ENCODE measurements around the gene CKAP2.
"Not testable (repeated sequence)": the region's sequence is repeated elsewhere in the genome, so short reads cannot be mapped to it uniquely, and the experiment has no call there.

- TF ChIP-seq, protein P1, sequence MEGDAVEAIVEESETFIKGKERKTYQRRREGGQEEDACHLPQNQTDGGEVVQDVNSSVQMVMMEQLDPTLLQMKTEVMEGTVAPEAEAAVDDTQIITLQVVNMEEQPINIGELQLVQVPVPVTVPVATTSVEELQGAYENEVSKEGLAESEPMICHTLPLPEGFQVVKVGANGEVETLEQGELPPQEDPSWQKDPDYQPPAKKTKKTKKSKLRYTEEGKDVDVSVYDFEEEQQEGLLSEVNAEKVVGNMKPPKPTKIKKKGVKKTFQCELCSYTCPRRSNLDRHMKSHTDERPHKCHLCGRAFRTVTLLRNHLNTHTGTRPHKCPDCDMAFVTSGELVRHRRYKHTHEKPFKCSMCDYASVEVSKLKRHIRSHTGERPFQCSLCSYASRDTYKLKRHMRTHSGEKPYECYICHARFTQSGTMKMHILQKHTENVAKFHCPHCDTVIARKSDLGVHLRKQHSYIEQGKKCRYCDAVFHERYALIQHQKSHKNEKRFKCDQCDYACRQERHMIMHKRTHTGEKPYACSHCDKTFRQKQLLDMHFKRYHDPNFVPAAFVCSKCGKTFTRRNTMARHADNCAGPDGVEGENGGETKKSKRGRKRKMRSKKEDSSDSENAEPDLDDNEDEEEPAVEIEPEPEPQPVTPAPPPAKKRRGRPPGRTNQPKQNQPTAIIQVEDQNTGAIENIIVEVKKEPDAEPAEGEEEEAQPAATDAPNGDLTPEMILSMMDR (IDR thresholded peaks at IDR 0.05 in 8 of 11, conservative IDR thresholded peaks at IDR 0.05 in 3 of 11), result not testable (repeated sequence)
- not testable (repeated sequence) for TF ChIP-seq POLR2A, POLR2AphosphoS5 (IDR thresholded peaks at IDR 0.05)
These were observed 42.7 kb downstream of the CKAP2 start for GRCh38 chr13:52497979-52498378.
